CD4-positive, CD25-positive, alpha-beta regulatory T cell (primary cell): ENCODE measurements around the gene PRR33. TPM values are rescaled to one million over a fixed set of nuclear protein-coding genes. Genes with fewer than 3 reads are reported as not detected.

Source experiments
- ATAC-seq, 2 donors: fragments of 150-1000 bp; cut with Tn5 transposase; one replicate each; pipeline ENCODE4 v1.10.0; 2021; ENCODE audit warnings: low read depth in 2 of 2, moderate number of reproducible peaks in 2 of 2, moderate library complexity in 1 of 2
- DNase-seq, 3 donors: peaks; one replicate each; pipeline versions ENCODE4 v3.0.0 to v3.0.0-alpha.2; 2012 to 2022; ENCODE audit warnings: mixed read lengths in 1 of 3
- H3K27ac ChIP-seq: one replicate; pipeline ENCODE4 v1.7.0; 2013; ENCODE audit warnings: mild to moderate bottlenecking, low read length; ENCODE audit not compliant: insufficient read depth, poor library complexity, severe bottlenecking
- H3K27me3 ChIP-seq: one replicate; pipeline ENCODE4 v1.7.0; 2013; ENCODE audit warnings: low read length; ENCODE audit not compliant: control insufficient read depth, insufficient read depth
- H3K36me3 ChIP-seq: one replicate; pipeline ENCODE4 v1.7.0; 2013; ENCODE audit warnings: mild to moderate bottlenecking, low read length, moderate library complexity; ENCODE audit not compliant: control insufficient read depth, insufficient read depth
- H3K4me1 ChIP-seq: 2 replicates; pipeline ENCODE4 v1.7.0; 2013; ENCODE audit warnings: mild to moderate bottlenecking, low read length; ENCODE audit not compliant: insufficient read depth, control insufficient read depth, poor library complexity, severe bottlenecking
- H3K4me3 ChIP-seq: one replicate; pipeline ENCODE4 v1.7.0; 2013; ENCODE audit warnings: low read depth, mild to moderate bottlenecking, low read length, moderate library complexity
- H3K9me3 ChIP-seq, 2 experiments: 1 replicate in 1 of 2; 2 replicates in 1 of 2; pipeline ENCODE4 v1.7.0; 2013; ENCODE audit warnings: low read length in 2 of 2, mild to moderate bottlenecking in 1 of 2, moderate library complexity in 1 of 2; ENCODE audit not compliant: control insufficient read depth in 2 of 2
- H3K27ac Mint-ChIP-seq, 3 donors: one replicate each; pipeline ENCODE4 v1.8.0; 2020 to 2022; ENCODE audit warnings: mild to moderate bottlenecking in 3 of 3, mixed read lengths in 3 of 3, moderate library complexity in 2 of 3
- H3K27me3 Mint-ChIP-seq: one replicate; pipeline ENCODE4 v1.8.0; 2022; ENCODE audit warnings: mild to moderate bottlenecking, mixed read lengths
- H3K36me3 Mint-ChIP-seq: one replicate; pipeline ENCODE4 v1.8.0; 2020; ENCODE audit warnings: mixed read lengths
- H3K4me1 Mint-ChIP-seq, 4 donors: one replicate each; pipeline ENCODE4 v1.8.0; 2020 to 2022; ENCODE audit warnings: mixed read lengths in 4 of 4, mild to moderate bottlenecking in 1 of 4
- H3K4me3 Mint-ChIP-seq, 4 donors: one replicate each; pipeline ENCODE4 v1.8.0; 2020 to 2022; ENCODE audit warnings: mild to moderate bottlenecking in 4 of 4, mixed read lengths in 4 of 4, moderate library complexity in 3 of 4
- H3K9me3 Mint-ChIP-seq, 7 donors: one replicate each; pipeline ENCODE4 v1.8.0; 2020 to 2022; ENCODE audit warnings: mixed read lengths in 7 of 7, mild to moderate bottlenecking in 3 of 7, moderate library complexity in 2 of 7
- polyA plus RNA-seq, 4 donors: library from polyadenylated mRNA; unstranded; fragments of 300-500 nt; fragmentation: Illumina TruSeq; gene quantifications; one replicate each; pipeline ENCODE4 v1.2.3, GENCODE V29; 2021
- total RNA-seq: library from RNA; stranded (reverse); gene quantifications from one replicate; pipeline ENCODE4 v1.2.3, GENCODE V29; 2022

The PRR33 gene
- total and polyA plus RNA-seq, 5 donors from 2014 or later: 0.06 to 0.09 (median 0.08) TPM; not detected in 2

- Histone ChIP-seq H3K27ac (no peak overlapping the region), H3K27me3 (no peaks in the 10 kb centered on the region), H3K4me3 (no peak overlapping the region), H3K36me3 (no peaks in the 10 kb centered on the region), H3K4me1 (no peaks in the 10 kb centered on the region), H3K9me3 (no peaks in the 10 kb centered on the region)
- H3K9me3 Mint-ChIP-seq: no peaks in the 10 kb centered on the region
- H3K27ac Mint-ChIP-seq: no peak overlapping the region
- peaks cover 13% of the 10 kb centered on the region for H3K27me3 Mint-ChIP-seq
- peaks cover 8% of the 10 kb centered on the region for H3K36me3 Mint-ChIP-seq
- peaks cover 0 to 3% (median 1%) of the 10 kb centered on the region in 4 donors for H3K4me1 Mint-ChIP-seq
- DNase-seq (no peak), ATAC-seq (no peak)
- no peak overlapping the region for H3K4me3 Mint-ChIP-seq
These were observed 38.1 kb upstream of the PRR33 start for GRCh38 chr11:1929621-1930461.

DNA sequence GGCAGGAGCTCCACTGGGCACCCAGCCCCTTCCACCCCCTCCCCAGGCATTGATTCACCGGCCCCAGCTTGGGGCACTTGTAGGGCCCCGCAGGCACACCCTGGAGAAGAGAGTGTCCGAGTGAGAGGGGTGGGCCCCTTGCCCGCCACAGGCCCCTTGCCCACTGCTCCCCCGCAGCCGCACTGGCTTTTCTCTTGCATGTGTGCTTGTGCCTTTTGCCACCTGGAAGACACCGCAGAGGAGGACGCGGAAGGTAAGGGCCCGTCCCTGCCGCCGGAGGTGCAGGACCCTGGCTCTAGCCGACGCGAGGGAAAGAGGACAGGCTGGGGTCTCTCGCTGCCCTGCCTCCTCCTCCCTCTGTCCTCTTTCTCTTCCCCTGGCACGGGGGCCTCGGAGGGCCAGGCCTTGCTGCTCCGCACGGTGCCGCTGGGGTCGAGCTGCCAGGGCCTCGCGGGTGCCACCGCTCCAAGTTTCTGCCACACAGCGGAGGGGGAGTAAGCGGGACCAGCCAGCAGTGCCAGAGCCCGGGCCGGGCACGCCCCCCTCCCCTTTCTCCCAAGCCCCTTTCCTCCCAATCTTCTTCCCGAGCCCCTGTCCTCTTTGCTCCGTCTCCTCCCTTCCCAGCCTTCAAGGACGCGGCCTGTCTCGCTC lies 37.3 kb upstream of the PRR33 start:
- H3K4me3 ChIP-seq: no peak overlapping the region
- H3K4me1 ChIP-seq: no peaks in the 10 kb centered on the region
- H3K27me3 Mint-ChIP-seq: peaks cover 10% of the 10 kb centered on the region
- no peaks in the 10 kb centered on the region for H3K9me3 Mint-ChIP-seq
- H3K4me1 Mint-ChIP-seq: peaks cover 0 to 3% (median 2%) of the 10 kb centered on the region in 4 donors
- H3K27ac ChIP-seq: no peak overlapping the region
- peaks cover 8% of the 10 kb centered on the region for H3K36me3 Mint-ChIP-seq
- H3K4me3 Mint-ChIP-seq: no peak overlapping the region
- H3K27me3 ChIP-seq: no peaks in the 10 kb centered on the region
- ATAC-seq (no peak), DNase-seq (no peak)
- H3K9me3 ChIP-seq: no peaks in the 10 kb centered on the region
- no peak overlapping the region for H3K27ac Mint-ChIP-seq
- H3K36me3 ChIP-seq: no peaks in the 10 kb centered on the region

DNA sequence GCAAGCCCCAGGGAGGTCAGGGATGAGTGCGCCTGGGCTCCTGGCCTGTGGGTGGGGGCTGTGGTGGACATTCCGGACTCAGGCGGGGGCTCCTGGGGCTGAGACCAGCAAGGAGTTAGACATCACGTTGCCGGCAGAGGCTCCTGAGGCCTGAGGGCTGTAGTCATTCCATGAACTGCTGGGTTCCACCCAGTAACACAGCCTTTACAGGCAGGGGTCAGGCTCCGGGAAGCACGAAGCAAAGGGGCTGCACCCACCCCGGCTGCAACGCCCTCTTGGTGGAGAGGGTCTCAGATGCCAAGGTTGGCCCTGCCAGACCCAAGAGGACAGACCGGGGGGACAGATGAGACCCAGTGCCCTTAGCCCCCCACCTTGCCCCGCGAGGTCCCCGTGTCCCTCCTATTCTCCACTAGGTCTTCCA lies 36.8 kb upstream of the PRR33 start:
- H3K36me3 ChIP-seq: no peaks in the 10 kb centered on the region
- H3K4me1 Mint-ChIP-seq: peaks cover 0 to 6% (median 4%) of the 10 kb centered on the region in 4 donors
- no peaks in the 10 kb centered on the region for H3K4me1 ChIP-seq
- no peak overlapping the region for H3K27ac ChIP-seq
- no peak overlapping the region for H3K27ac Mint-ChIP-seq
- H3K4me3 ChIP-seq: no peak overlapping the region
- no peaks in the 10 kb centered on the region for H3K27me3 ChIP-seq
- DNase-seq (no peak), ATAC-seq (no peak)
- no peaks in the 10 kb centered on the region for H3K9me3 Mint-ChIP-seq
- H3K4me3 Mint-ChIP-seq: no peak overlapping the region
- peaks cover 5% of the 10 kb centered on the region for H3K27me3 Mint-ChIP-seq
- H3K36me3 Mint-ChIP-seq: peaks cover 5% of the 10 kb centered on the region
- H3K9me3 ChIP-seq: no peaks in the 10 kb centered on the region

DNA sequence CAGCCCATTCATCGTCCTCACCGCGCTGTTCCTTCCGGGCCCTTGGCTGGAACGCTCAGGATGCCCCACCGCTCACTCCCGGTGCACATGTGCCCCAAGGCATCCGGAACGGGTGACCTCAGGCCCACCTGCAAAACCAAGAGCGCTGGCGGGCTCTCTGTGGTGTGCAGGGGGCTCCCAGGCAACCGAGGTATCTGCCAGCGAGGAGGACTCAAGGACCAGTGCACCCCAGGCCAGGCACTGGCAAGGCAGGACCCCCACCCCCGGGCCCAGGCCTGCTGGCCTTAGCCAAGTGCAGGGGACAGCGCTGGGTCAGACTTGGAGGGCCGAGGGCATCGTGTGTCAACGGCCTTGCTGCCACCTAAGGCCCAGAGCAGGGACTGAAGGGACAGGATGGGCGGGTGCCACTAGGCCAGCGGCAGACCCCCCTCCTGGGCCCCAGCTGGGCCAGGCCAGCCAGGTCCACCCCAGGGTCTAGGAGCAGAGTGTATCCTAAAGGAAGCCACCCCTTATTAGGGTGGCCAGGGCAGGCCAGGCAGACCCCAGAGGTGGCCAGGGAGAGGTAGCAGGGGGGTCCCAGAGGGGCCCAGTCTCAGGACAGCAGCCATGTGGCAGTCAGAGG lies 36.3 kb upstream of the PRR33 start:
- H3K27me3 ChIP-seq: no peaks in the 10 kb centered on the region
- H3K27me3 Mint-ChIP-seq: no peaks in the 10 kb centered on the region
- H3K36me3 ChIP-seq: no peaks in the 10 kb centered on the region
- H3K27ac ChIP-seq: no peak overlapping the region
- H3K9me3 ChIP-seq: no peaks in the 10 kb centered on the region
- no peaks in the 10 kb centered on the region for H3K4me1 ChIP-seq
- ATAC-seq (no peak), DNase-seq (no peak)
- H3K9me3 Mint-ChIP-seq: no peaks in the 10 kb centered on the region
- no peaks in the 10 kb centered on the region for H3K36me3 Mint-ChIP-seq
- H3K4me1 Mint-ChIP-seq: peaks cover 0 to 7% (median 4%) of the 10 kb centered on the region in 4 donors
- no peak overlapping the region for H3K4me3 ChIP-seq
- H3K27ac Mint-ChIP-seq: no peak overlapping the region
- H3K4me3 Mint-ChIP-seq: no peak overlapping the region

GRCh38 chr11:1927026-1927847 lies 35.5 kb upstream of the PRR33 start:
- DNase-seq: no peak
- Mint-ChIP-seq H3K36me3 (no peaks in the 10 kb centered on the region), H3K9me3 (no peaks in the 10 kb centered on the region), H3K27me3 (no peaks in the 10 kb centered on the region), H3K4me1 (peaks cover 0 to 7% (median 4%) of the 10 kb centered on the region in 4 donors), H3K27ac (no peak overlapping the region), H3K4me3 (no peak overlapping the region)
- no peaks in the 10 kb centered on the region for H3K9me3 ChIP-seq
- no peak overlapping the region for H3K4me3 ChIP-seq
- H3K36me3 ChIP-seq: no peaks in the 10 kb centered on the region
- no peak for ATAC-seq
- H3K4me1 ChIP-seq: no peaks in the 10 kb centered on the region
- H3K27ac ChIP-seq: no peak overlapping the region
- no peaks in the 10 kb centered on the region for H3K27me3 ChIP-seq

GRCh38 chr11:1926156-1927025 lies 34.7 kb upstream of the PRR33 start:
- H3K27me3 Mint-ChIP-seq: peaks cover 5% of the 10 kb centered on the region
- no peaks in the 10 kb centered on the region for H3K36me3 ChIP-seq
- H3K9me3 Mint-ChIP-seq: no peaks in the 10 kb centered on the region
- H3K27me3 ChIP-seq: no peaks in the 10 kb centered on the region
- peak overlapping the region in 1 of 3 donors; percentile 61 for H3K27ac Mint-ChIP-seq
- H3K9me3 ChIP-seq: no peaks in the 10 kb centered on the region
- ATAC-seq (no peak), DNase-seq (no peak)
- H3K4me1 ChIP-seq: no peaks in the 10 kb centered on the region
- H3K4me3 Mint-ChIP-seq: peak overlapping the region in 1 of 4 donors; percentile 38
- peaks cover 0 to 7% (median 4%) of the 10 kb centered on the region in 4 donors for H3K4me1 Mint-ChIP-seq
- no peaks in the 10 kb centered on the region for H3K36me3 Mint-ChIP-seq
- H3K4me3 ChIP-seq: no peak overlapping the region
- H3K27ac ChIP-seq: no peak overlapping the region
